HL-60 (cell line): ENCODE measurements around the gene CSE1L.

ENCODE experiments used
- DNase-seq, 2 experiments: peaks; one replicate each; pipeline ENCODE4 v3.0.0-alpha.2; 2010 to 2020; ENCODE audit warnings: low read depth in 1 of 2, low spot score in 1 of 2
- H3K27ac ChIP-seq: fragments of 250-450 bp; sonication (Bioruptor Pico); replicated peaks from 2 replicates; pipeline ENCODE4 v1.5.1; 2020; ENCODE audit warnings: mild to moderate bottlenecking, moderate library complexity
- H3K27me3 ChIP-seq: fragments of 250-450 bp; sonication (Bioruptor Pico); 2 replicates; pipeline ENCODE4 v1.5.1; 2021; ENCODE audit warnings: mild to moderate bottlenecking, moderate library complexity; ENCODE audit not compliant: insufficient read depth, poor library complexity, severe bottlenecking
- H3K4me3 ChIP-seq: replicated peaks from 2 replicates; pipeline ENCODE4 v1.5.1; 2011; ENCODE audit warnings: mild to moderate bottlenecking, control low read depth, low read length; ENCODE audit not compliant: insufficient read depth
- CTCF ChIP-seq: IDR thresholded peaks from one replicate; pipeline ENCODE4 v1.5.1; 2011; ENCODE audit warnings: low read length, control low read depth, inconsistent platforms; ENCODE audit not compliant: insufficient read depth
- GABPA ChIP-seq: IDR thresholded peaks from 2 replicates; pipeline ENCODE4 v1.6.1; 2012; ENCODE audit warnings: low read depth
- POLR2AphosphoS5 ChIP-seq: IDR thresholded peaks from 2 replicates; pipeline ENCODE4 v1.6.1; 2012; ENCODE audit warnings: low read depth
- REST ChIP-seq: IDR thresholded peaks from 2 replicates; pipeline ENCODE4 v1.6.1; 2012; ENCODE audit warnings: low read depth; ENCODE audit not compliant: insufficient replicate concordance
- SPI1 ChIP-seq: IDR thresholded peaks from 2 replicates; pipeline ENCODE4 v1.6.1; 2012; ENCODE audit warnings: low read depth, mild to moderate bottlenecking, borderline replicate concordance

CSE1L gene

GRCh38 chr20:49063279-49063678 lies 17.2 kb downstream of the CSE1L start:
- TF ChIP-seq REST, result no peak
- TF ChIP-seq CTCF, result no peak
- no peak for TF ChIP-seq POLR2AphosphoS5
- TF ChIP-seq GABPA, result no peak
- no peak for TF ChIP-seq SPI1

GRCh38 chr20:49074521-49074920 lies 28.4 kb downstream of the CSE1L start:
- H3K27ac ChIP-seq, result no peak overlapping the region
- DNase-seq, result no peak
- H3K4me3 ChIP-seq, result no peak overlapping the region
- TF ChIP-seq POLR2AphosphoS5 (no peak), CTCF (no peak), GABPA (no peak), REST (no peak), SPI1 (no peak)
- H3K27me3 ChIP-seq, result no peaks in the 10 kb centered on the region

More at GRCh38 chr20:49063279-49063678, 17.2 kb downstream of the CSE1L start:
- DNase-seq, result no peak
- Histone ChIP-seq H3K27me3 (no peaks in the 10 kb centered on the region), H3K4me3 (no peak overlapping the region), H3K27ac (no peak overlapping the region)

- Histone ChIP-seq H3K27ac (no peak overlapping the region), H3K27me3 (no peaks in the 10 kb centered on the region)
- no peak for DNase-seq
Measured at GRCh38 chr20:49078310-49078709, 32.2 kb downstream of the CSE1L start.

More at GRCh38 chr20:49078310-49078709, 32.2 kb downstream of the CSE1L start:
- H3K4me3 ChIP-seq, result no peak overlapping the region
- TF ChIP-seq REST (no peak), CTCF (no peak), POLR2AphosphoS5 (no peak), GABPA (no peak), SPI1 (no peak)
